Heart right ventricle (tissue), 16 donors: ENCODE measurements around the gene ST6GAL2. TPM values are rescaled to one million over a fixed set of nuclear protein-coding genes. Genes with fewer than 3 reads are reported as not detected.

Experiments used
- ATAC-seq, 8 donors: fragments of 200-7000 bp; cut with Tn5 transposase; one replicate each; pipeline ENCODE4 v1.9.1; 2020; ENCODE audit warnings: mild to moderate bottlenecking in 8 of 8, moderate library complexity in 8 of 8, moderate number of reproducible peaks in 1 of 8
- DNase-seq, 2 donors: peaks; one replicate each; pipeline ENCODE4 v3.0.0-alpha.2; 2020
- H3K27ac ChIP-seq, 10 donors: fragments of 200-600 bp; sonication (generic) in 2 of 10; one replicate each; pipeline versions ENCODE4 v1.5.0 to v1.8.0; 2020 to 2022; ENCODE audit warnings: mild to moderate bottlenecking in 3 of 10
- H3K27me3 ChIP-seq, 7 donors: fragments of 200-600 bp; one replicate each; pipeline ENCODE4 v1.8.0; 2021 to 2022; ENCODE audit warnings: mild to moderate bottlenecking in 2 of 7
- H3K36me3 ChIP-seq, 9 donors: fragments of 200-600 bp; sonication (generic) in 1 of 9; one replicate each; pipeline versions ENCODE4 v1.5.0 to v1.8.0; 2020 to 2022; ENCODE audit warnings: mild to moderate bottlenecking in 2 of 9
- H3K4me1 ChIP-seq, 9 donors: fragments of 200-600 bp; sonication (generic) in 1 of 9; one replicate each; pipeline versions ENCODE4 v1.5.0 to v1.8.0; 2020 to 2022; ENCODE audit warnings: mild to moderate bottlenecking in 4 of 9
- H3K4me3 ChIP-seq, 10 donors: fragments of 200-600 bp; sonication (generic) in 2 of 10; one replicate each; pipeline versions ENCODE4 v1.5.0 to v1.8.0; 2020 to 2022; ENCODE audit warnings: mild to moderate bottlenecking in 7 of 10, moderate library complexity in 2 of 10
- H3K9me3 ChIP-seq, 11 donors: fragments of 200-600 bp in 10 of 11; sonication (generic) in 2 of 11; one replicate each; pipeline versions ENCODE4 v1.5.0 to v1.8.0; 2013 to 2022; ENCODE audit warnings: mild to moderate bottlenecking in 2 of 11, control low read depth in 1 of 11, moderate library complexity in 1 of 11
- WGBS, 2 donors: extraction: QIAGEN DNeasy Blood & Tissue Kit; methylation state at CpG; one replicate each; pipeline ENCODE4 v1.1.7; 2013; ENCODE audit warnings: inconsistent platforms in 1 of 2; 5-methylcytosine and 5-hydroxymethylcytosine counted together
- intact Hi-C, 10 donors: fragments of 100-400 bp; cut with DNase I; formaldehyde crosslinking; loops; one replicate each; pipeline versions ENCODE4 v1.11.1 to v1.14.2; 2022
- polyA plus RNA-seq, 2 donors: library from polyadenylated mRNA; stranded (reverse); fragments of 200-250 nt; gene quantifications; one replicate each; pipeline ENCODE4 v1.2.3, GENCODE V29; 2013
- total RNA-seq, 10 donors: library from RNA; stranded (reverse); fragmentation: NEBNext Ultra II Directional in 3 of 10; extraction: Animal tissue kit (Norgen Biotek cat#: 25700) in 3 of 10; gene quantifications; one replicate each; pipeline versions ENCODE4 v1.2.1 to v1.2.4, GENCODE V29; 2021 to 2023
- TF ChIP-seq, protein P1 (sequence below), 9 donors: fragments of 200-600 bp; sonication (generic) in 2 of 9; IDR thresholded peaks; one replicate each; pipeline versions ENCODE4 v1.5.0 to v1.8.0; 2021 to 2022; ENCODE audit warnings: antibody characterized with exemption in 9 of 9, mild to moderate bottlenecking in 5 of 9, moderate library complexity in 1 of 9
- donor health status: Arrhythmogenic right ventricular cardiomyopathy.
- donor health status: ischemic (EF 13 %, LVEDD 7.1; RV severe dilation, severe dysfunction).
- donor health status: healthy with polysubstance abuse.
- donor health status: DM: no; HTN: yes; CAD: no.
- donor health status: DM: no; HTN: no; CAD: no.
- donor health status: ischemic (EF 25% LVEDD 6.9; RV normal size, moderate dysfunction).
- donor health status: ischemic (EF 25% LVEDD 5.7; RV mildly dilated, moderate dysfunction).
- donor health status: healthy.
- donor health status: DM: yes; HTN: yes; CAD: no.
- donor health status: Ischemic cardiomyopathy.
- donor health status: ischemic (EF 35%, LVEDD 5.7; RV mildly dilated, moderate dysfunction).
- donor health status: nonischemic (EF 11% LVEDD 7.7; RV severe dilation, severe dysfunction).
- donor health status: DM: yes; HTN: yes; CAD: no.
- donor health status: PGD.
- donor health status: ischemic (EF 29% LVEDD 5.4; RV normal size, mild dysfunction).
- donor health status: nonischemic (EF 23%, LVEDD 6.1; RV moderate dilation, normal function).

Gene ST6GAL2
- total and polyA plus RNA-seq, 12 donors: 0.12 to 0.72 (median 0.22) TPM

DNA sequence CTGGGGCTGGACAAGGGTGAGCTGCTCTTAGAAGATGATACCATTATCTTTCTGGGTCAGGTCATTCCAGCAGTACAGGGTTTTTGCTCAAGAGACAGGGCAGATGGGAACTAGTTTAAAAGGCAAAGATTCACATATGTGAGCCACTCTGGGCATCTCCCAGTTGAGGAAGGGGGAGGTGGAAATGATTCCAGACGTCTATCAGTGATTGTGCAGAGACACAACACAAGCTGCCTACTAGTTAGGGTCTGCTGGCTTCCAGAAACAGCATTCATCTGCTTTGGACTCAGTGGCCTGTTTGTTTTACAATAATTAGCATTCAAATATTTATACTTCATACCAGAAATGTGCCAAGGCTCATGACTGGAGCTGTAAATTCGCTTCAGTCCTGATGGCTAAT, 32.3 kb downstream of the ST6GAL2 start:
- 86 to 88% methylated on average over 2 of the region's 2 CpGs for WGBS, 2 donors
- DNase-seq: no peak
- Histone ChIP-seq H3K4me3 (no peak overlapping the region), H3K36me3 (no peaks in the 10 kb centered on the region), H3K4me1 (peaks cover 0 to 20% (median 8%) of the 10 kb centered on the region in 9 donors), H3K9me3 (peaks cover 0 to 9% (median 2%) of the 10 kb centered on the region in 11 donors), H3K27me3 (no peaks in the 10 kb centered on the region), H3K27ac (no peak overlapping the region)
- intact Hi-C loops: no loop called here
- TF ChIP-seq, protein P1, sequence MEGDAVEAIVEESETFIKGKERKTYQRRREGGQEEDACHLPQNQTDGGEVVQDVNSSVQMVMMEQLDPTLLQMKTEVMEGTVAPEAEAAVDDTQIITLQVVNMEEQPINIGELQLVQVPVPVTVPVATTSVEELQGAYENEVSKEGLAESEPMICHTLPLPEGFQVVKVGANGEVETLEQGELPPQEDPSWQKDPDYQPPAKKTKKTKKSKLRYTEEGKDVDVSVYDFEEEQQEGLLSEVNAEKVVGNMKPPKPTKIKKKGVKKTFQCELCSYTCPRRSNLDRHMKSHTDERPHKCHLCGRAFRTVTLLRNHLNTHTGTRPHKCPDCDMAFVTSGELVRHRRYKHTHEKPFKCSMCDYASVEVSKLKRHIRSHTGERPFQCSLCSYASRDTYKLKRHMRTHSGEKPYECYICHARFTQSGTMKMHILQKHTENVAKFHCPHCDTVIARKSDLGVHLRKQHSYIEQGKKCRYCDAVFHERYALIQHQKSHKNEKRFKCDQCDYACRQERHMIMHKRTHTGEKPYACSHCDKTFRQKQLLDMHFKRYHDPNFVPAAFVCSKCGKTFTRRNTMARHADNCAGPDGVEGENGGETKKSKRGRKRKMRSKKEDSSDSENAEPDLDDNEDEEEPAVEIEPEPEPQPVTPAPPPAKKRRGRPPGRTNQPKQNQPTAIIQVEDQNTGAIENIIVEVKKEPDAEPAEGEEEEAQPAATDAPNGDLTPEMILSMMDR (IDR thresholded peaks at IDR 0.05): no peak
- no peak for ATAC-seq

DNA sequence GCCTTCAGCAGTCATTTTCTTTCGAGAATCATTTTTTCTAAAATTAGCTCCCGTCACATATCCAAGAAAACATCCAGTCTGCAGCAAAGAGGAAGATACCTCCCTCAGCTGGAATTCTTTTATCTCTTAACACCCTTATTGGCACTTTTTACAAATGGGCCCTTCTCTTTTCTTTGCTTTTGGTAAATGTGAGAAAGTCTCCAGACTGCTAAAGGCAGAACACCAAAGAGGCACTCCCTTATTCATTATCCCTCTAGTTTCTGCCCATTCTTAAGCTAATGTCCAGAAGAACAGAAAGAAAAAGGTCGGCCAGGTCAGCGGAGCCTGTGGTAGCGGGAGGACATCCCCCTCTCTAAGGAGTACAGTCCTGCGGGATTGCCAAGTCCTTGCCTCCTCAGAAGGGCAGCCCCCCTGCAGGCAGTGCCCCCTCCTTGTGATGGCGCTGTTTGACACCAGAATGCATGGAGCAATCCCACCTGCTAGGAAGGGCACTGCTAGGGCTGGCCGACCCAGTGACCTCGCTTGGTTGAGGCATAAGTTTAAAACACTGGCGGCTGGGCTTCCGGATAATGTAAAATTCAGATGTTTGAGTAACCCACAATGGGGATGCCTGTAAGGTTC, 34.0 kb downstream of the ST6GAL2 start:
- Histone ChIP-seq H3K9me3 (no peaks in the 10 kb centered on the region), H3K36me3 (no peaks in the 10 kb centered on the region), H3K4me1 (peaks cover 0 to 24% (median 8%) of the 10 kb centered on the region in 9 donors), H3K27ac (no peak overlapping the region), H3K4me3 (no peak overlapping the region), H3K27me3 (no peaks in the 10 kb centered on the region)
- DNase-seq: no peak
- ATAC-seq: no peak
- TF ChIP-seq, protein P1 (IDR thresholded peaks at IDR 0.05): no peak
- 72 to 77% methylated on average over 11 of the region's 11 CpGs for WGBS, 2 donors
- intact Hi-C loops: no loop called here

DNA sequence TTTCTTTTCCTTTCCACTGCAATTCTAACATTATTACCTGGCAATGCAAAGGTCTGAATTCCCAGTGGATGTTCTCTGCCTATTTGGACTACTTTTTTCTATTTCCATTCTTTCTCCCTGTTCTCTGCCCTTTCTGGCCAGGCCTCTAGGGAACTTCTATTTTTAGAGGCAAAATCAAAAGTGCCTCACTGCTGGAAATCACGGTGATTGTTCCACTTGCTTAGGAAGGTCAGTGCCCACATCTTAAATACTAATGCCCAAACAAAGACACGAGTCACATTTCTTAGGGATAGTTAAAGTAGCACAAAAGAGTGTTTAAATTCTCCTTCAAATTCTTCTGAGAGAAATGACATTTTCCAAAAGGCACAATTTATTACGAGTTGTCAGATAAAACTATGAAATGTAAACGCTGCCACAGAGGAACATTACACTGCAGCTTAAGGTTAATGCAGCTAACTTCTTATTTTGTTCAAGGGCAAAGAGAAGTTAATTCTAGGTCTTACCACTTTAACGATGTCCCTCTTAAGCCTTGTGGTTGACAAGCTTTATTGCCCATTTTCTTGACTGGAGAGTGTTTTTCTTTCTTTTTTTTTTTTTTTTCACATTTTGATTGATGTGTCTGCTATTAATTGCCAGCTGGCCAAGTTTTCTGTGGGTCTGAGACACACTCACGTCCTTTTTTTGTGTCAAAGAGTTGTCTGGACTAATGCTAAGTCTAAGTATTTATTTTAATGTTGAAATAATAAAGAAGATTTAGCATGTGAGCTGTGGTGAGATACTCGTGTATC, 34.7 kb downstream of the ST6GAL2 start:
- intact Hi-C loops: no loop called here
- Histone ChIP-seq H3K27ac (peak overlapping the region in 1 of 10 donors; percentile 16), H3K4me1 (peaks cover 0 to 24% (median 8%) of the 10 kb centered on the region in 9 donors), H3K4me3 (no peak overlapping the region), H3K36me3 (no peaks in the 10 kb centered on the region), H3K27me3 (no peaks in the 10 kb centered on the region), H3K9me3 (no peaks in the 10 kb centered on the region)
- TF ChIP-seq, protein P1 (IDR thresholded peaks at IDR 0.05): no peak
- peak in 2 of 8 donors; percentile 39 to 62 for ATAC-seq
- no peak for DNase-seq
- 31 to 40% methylated on average over 7 of the region's 7 CpGs for WGBS, 2 donors

DNA sequence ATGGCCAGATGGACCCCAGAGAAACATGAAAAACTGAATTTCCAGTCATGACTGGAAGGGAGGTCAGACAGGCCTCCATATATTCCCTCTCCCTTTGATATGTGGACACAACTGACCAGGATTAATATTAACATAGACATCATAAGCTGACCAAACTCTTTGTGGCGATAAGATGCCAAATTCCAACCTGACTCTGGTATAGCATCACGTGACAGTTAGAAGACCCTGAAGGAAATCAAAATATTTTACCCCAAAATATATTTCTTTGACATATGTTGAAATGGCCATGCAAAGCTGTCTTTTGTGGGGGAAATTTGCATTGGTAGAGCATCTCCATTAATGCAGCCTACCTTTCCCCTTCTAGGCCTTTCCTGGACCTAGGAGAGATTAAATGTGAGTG, 36.7 kb downstream of the ST6GAL2 start:
- intact Hi-C loops: no loop called here
- H3K27ac ChIP-seq: no peak overlapping the region
- TF ChIP-seq, protein P1 (IDR thresholded peaks at IDR 0.05): no peak
- no peaks in the 10 kb centered on the region for H3K9me3 ChIP-seq
- DNase-seq (no peak), ATAC-seq (no peak)
- no peaks in the 10 kb centered on the region for H3K27me3 ChIP-seq
- WGBS, 2 donors: 92 to 95% methylated on average over 2 of the region's 2 CpGs
- peaks cover 0 to 24% (median 8%) of the 10 kb centered on the region in 9 donors for H3K4me1 ChIP-seq
- H3K4me3 ChIP-seq: no peak overlapping the region
- no peaks in the 10 kb centered on the region for H3K36me3 ChIP-seq
